Type B pancreatic cell (in vitro differentiated cells): ENCODE results near the gene RNF166. TPM values are rescaled to one million over a fixed set of nuclear protein-coding genes. Genes with fewer than 3 reads are reported as not detected.

Experiments
- DNase-seq: peaks from one replicate; pipeline ENCODE4 v3.0.0; 2021; ENCODE audit warnings: mixed read lengths; ENCODE audit not compliant: unreplicated experiment; ENCODE audit errors: extremely low spot score
- H3K27ac Mint-ChIP-seq: 2 replicates; pipeline ENCODE4 v1.8.0; 2021; ENCODE audit warnings: mild to moderate bottlenecking, mixed read lengths
- H3K27me3 Mint-ChIP-seq: 2 replicates; pipeline ENCODE4 v1.8.0; 2021; ENCODE audit warnings: mixed read lengths
- H3K36me3 Mint-ChIP-seq: 2 replicates; pipeline ENCODE4 v1.8.0; 2021; ENCODE audit warnings: mixed read lengths
- H3K4me1 Mint-ChIP-seq: one replicate; pipeline ENCODE4 v1.8.0; 2021; ENCODE audit warnings: mixed read lengths; ENCODE audit not compliant: unreplicated experiment
- H3K4me3 Mint-ChIP-seq: 2 replicates; pipeline ENCODE4 v1.8.0; 2021; ENCODE audit warnings: mild to moderate bottlenecking, mixed read lengths
- H3K9me3 Mint-ChIP-seq: 2 replicates; pipeline ENCODE4 v1.8.0; 2021; ENCODE audit warnings: mixed read lengths
- CTCF ChIP-seq: fragments of 200-600 bp; sonication (generic); conservative IDR thresholded peaks from 2 replicates; pipeline ENCODE4 v1.5.0; 2021; ENCODE audit warnings: antibody characterized with exemption, mild to moderate bottlenecking
- total RNA-seq: library from RNA; stranded (reverse); gene quantifications from 2 replicates; pipeline ENCODE4 v1.2.1, GENCODE V29; 2021; ENCODE audit warnings: low replicate concordance

Gene RNF166
- total RNA-seq, 1 donor from 2014 or later = 20.1 TPM

- no peak overlapping the region for H3K27ac Mint-ChIP-seq
- H3K4me1 Mint-ChIP-seq = no peaks in the 10 kb centered on the region
- H3K27me3 Mint-ChIP-seq = no peaks in the 10 kb centered on the region
- no peak overlapping the region for H3K4me3 Mint-ChIP-seq
- no peak for TF ChIP-seq CTCF
- H3K36me3 Mint-ChIP-seq = no peaks in the 10 kb centered on the region
- no peak for DNase-seq
- no peaks in the 10 kb centered on the region for H3K9me3 Mint-ChIP-seq
Measured at GRCh38 chr16:88713054-88713453, 6.8 kb upstream of the RNF166 start.

DNA sequence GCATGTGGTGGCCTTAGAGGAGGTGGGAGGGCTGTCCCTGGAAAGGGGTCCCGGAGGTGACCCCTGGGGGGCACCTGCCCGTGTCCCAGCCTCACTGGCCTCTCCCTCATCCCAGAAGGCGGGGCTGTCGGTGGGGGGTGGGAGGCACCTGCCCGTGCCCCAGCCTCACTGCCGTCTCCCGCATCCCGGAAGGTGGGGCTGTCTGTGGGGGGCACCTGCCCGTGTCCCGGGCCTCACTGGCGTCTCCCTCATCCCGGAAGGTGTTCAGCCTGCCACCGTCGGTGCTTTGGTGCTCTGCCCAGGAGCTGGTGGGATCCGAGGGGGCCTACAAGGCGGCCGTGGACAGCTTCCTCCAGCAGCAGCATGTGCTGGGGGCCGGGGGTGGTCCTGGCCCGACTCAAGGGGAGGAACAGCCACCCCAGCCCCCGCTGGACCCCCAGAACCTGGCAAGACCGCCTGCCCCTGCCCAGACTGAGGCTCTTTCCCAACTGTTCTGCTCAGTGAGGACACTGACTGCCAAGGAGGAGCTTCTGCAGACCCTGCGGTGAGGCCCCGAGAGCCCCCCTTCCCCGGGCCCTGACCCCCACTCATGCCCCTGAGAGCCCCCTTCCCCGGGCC lies 6.3 kb upstream of the RNF166 start:
- Mint-ChIP-seq H3K4me3 (no peak overlapping the region), H3K27me3 (no peaks in the 10 kb centered on the region), H3K36me3 (no peaks in the 10 kb centered on the region), H3K4me1 (peaks cover 1% of the 10 kb centered on the region), H3K27ac (no peak overlapping the region), H3K9me3 (no peaks in the 10 kb centered on the region)
- DNase-seq = no peak
- TF ChIP-seq CTCF = no peak

DNA sequence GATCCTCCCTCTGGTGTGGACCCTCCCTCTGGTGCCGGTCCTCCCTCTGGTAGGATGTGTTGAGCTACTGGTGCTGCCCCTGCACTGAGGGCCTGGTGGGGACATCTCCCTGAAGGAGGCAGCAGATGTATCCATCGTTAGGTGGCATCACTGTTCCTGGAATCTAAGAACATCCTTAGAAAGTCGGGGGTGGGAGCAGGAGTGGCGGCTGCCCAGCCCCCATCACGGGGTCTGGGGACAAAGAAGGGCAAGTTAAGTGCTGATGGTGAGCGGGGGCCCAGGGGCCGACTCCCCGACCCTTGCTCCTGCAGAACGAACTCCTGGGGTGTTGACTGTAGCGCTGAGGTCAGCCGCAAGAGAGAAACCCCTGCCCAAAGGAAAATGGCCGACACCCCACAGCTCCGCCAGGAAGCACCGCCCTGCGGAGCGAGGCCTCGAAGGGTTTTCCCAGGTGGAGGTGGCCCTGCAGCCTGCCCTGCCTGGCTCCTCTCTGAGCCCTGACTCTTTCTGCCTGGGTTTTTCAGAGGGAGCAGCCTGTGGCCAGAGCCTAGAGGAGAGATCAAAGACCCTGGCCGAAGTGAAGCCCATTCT lies 5.6 kb upstream of the RNF166 start:
- Mint-ChIP-seq H3K4me3 (no peak overlapping the region), H3K27ac (no peak overlapping the region), H3K9me3 (no peaks in the 10 kb centered on the region), H3K36me3 (no peaks in the 10 kb centered on the region), H3K4me1 (peaks cover 7% of the 10 kb centered on the region), H3K27me3 (no peaks in the 10 kb centered on the region)
- no peak for DNase-seq
- no peak for TF ChIP-seq CTCF

GRCh38 chr16:88710556-88710955 lies 4.3 kb upstream of the RNF166 start:
- no peak for TF ChIP-seq CTCF
- Mint-ChIP-seq H3K4me3 (no peak overlapping the region), H3K27ac (no peak overlapping the region), H3K36me3 (no peaks in the 10 kb centered on the region), H3K9me3 (no peaks in the 10 kb centered on the region), H3K4me1 (peaks cover 7% of the 10 kb centered on the region), H3K27me3 (no peaks in the 10 kb centered on the region)
- no peak for DNase-seq

GRCh38 chr16:88706965-88707826 lies 988 bp upstream of the RNF166 start:
- Mint-ChIP-seq H3K9me3 (no peaks in the 10 kb centered on the region), H3K4me1 (peaks cover 16% of the 10 kb centered on the region), H3K27ac (peak overlapping the region; percentile 76), H3K36me3 (no peaks in the 10 kb centered on the region), H3K4me3 (peak overlapping the region; percentile 84), H3K27me3 (no peaks in the 10 kb centered on the region)
- no peak for TF ChIP-seq CTCF
- DNase-seq = no peak
